ENCODE results near the gene CYP27B1.

- TF ChIP-seq ZBTB7A (IDR thresholded peaks at IDR 0.05; ENCODE audit: low read depth) (0 out of 2 replicates have a peak, but pooled peaks have one; percentile 4), EP300 (IDR thresholded peaks at IDR 0.05; ENCODE audit: borderline replicate concordance) (no peak), TEAD4 (IDR thresholded peaks at IDR 0.05) (no peak), EGR1 (IDR thresholded peaks at IDR 0.05) (no peak), REST (IDR thresholded peaks at IDR 0.05; ENCODE audit: low read depth) (no peak), TAF1 (IDR thresholded peaks at IDR 0.05; ENCODE audit: low read depth) (no peak), YY1 (IDR thresholded peaks at IDR 0.05; ENCODE audit: low read depth) (no peak), RAD21 (IDR thresholded peaks at IDR 0.05; ENCODE audit: low read depth) (no peak), TCF12 (IDR thresholded peaks at IDR 0.05; ENCODE audit: low read depth) (no peak), CEBPB (IDR thresholded peaks at IDR 0.05) (no peak), NFIC (IDR thresholded peaks at IDR 0.05) (no peak), CREB1 (IDR thresholded peaks at IDR 0.05; ENCODE audit: low read depth) (no peak)
Observed at GRCh38 chr12:57755194-57755453, 11.8 kb downstream of the CYP27B1 start.

Data from Ishikawa (cell line).